Measurements from ENCODE around the gene LCE1E.

LCE1E gene

DNA sequence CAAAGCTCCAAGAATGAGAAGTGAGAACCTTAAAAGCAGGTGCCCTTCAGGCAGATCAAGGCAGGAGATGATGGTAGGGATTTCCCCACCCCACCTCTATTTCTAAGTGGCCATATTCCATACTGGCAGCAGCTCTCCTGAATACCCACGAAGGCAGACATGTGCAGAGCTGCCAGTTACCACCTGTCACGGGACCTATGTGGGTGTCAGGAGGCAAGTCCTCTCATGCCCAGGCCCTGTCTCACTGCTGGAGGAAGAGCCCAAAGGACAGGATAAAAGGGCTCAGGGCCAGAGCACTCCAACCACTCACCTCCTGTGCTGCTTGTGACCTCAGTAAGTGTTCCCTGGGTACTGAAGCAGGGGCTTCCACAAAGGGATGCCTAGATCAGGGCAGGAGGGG is 25.0 kb downstream of the LCE1E start (continued):
- TF ChIP-seq, protein P1, sequence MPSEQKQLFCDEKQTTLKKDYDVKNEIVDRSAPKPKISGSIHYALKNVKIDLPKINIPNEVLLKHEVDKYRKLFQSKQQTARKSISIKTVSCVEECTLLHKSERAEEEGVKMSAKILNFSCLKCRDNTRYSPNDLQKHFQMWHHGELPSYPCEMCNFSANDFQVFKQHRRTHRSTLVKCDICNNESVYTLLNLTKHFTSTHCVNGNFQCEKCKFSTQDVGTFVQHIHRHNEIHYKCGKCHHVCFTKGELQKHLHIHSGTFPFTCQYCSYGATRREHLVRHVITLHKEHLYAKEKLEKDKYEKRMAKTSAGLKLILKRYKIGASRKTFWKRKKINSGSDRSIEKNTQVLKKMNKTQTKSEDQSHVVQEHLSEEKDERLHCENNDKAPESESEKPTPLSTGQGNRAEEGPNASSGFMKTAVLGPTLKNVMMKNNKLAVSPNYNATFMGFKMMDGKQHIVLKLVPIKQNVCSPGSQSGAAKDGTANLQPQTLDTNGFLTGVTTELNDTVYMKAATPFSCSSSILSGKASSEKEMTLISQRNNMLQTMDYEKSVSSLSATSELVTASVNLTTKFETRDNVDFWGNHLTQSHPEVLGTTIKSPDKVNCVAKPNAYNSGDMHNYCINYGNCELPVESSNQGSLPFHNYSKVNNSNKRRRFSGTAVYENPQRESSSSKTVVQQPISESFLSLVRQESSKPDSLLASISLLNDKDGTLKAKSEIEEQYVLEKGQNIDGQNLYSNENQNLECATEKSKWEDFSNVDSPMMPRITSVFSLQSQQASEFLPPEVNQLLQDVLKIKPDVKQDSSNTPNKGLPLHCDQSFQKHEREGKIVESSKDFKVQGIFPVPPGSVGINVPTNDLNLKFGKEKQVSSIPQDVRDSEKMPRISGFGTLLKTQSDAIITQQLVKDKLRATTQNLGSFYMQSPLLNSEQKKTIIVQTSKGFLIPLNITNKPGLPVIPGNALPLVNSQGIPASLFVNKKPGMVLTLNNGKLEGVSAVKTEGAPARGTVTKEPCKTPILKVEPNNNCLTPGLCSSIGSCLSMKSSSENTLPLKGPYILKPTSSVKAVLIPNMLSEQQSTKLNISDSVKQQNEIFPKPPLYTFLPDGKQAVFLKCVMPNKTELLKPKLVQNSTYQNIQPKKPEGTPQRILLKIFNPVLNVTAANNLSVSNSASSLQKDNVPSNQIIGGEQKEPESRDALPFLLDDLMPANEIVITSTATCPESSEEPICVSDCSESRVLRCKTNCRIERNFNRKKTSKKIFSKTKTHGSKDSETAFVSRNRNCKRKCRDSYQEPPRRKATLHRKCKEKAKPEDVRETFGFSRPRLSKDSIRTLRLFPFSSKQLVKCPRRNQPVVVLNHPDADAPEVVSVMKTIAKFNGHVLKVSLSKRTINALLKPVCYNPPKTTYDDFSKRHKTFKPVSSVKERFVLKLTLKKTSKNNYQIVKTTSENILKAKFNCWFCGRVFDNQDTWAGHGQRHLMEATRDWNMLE (tag by site-specific recombination; conservative IDR thresholded peaks at IDR 0.05; ENCODE audit: low read depth), result no peak
- TF ChIP-seq, protein P2, sequence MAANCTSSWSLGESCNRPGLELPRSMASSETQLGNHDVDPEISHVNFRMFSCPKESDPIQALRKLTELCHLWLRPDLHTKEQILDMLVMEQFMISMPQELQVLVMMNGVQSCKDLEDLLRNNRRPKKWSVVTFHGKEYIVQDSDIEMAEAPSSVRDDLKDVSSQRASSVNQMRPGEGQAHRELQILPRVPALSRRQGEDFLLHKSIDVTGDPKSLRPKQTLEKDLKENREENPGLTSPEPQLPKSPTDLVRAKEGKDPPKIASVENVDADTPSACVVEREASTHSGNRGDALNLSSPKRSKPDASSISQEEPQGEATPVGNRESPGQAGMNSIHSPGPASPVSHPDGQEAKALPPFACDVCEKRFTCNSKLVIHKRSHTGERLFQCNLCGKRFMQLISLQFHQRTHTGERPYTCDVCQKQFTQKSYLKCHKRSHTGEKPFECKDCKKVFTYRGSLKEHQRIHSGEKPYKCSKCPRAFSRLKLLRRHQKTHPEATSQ (tag by site-specific recombination; IDR thresholded peaks at IDR 0.05), result no peak
- TF ChIP-seq ZNF169 (tag by site-specific recombination; IDR thresholded peaks at IDR 0.05) (no peak), ZNF707 (tag by site-specific recombination; IDR thresholded peaks at IDR 0.05) (no peak), ZXDB (tag by site-specific recombination; IDR thresholded peaks at IDR 0.05) (no peak), ZNF768 (tag by site-specific recombination; IDR thresholded peaks at IDR 0.05) (no peak)
- TF ChIP-seq, protein P3, sequence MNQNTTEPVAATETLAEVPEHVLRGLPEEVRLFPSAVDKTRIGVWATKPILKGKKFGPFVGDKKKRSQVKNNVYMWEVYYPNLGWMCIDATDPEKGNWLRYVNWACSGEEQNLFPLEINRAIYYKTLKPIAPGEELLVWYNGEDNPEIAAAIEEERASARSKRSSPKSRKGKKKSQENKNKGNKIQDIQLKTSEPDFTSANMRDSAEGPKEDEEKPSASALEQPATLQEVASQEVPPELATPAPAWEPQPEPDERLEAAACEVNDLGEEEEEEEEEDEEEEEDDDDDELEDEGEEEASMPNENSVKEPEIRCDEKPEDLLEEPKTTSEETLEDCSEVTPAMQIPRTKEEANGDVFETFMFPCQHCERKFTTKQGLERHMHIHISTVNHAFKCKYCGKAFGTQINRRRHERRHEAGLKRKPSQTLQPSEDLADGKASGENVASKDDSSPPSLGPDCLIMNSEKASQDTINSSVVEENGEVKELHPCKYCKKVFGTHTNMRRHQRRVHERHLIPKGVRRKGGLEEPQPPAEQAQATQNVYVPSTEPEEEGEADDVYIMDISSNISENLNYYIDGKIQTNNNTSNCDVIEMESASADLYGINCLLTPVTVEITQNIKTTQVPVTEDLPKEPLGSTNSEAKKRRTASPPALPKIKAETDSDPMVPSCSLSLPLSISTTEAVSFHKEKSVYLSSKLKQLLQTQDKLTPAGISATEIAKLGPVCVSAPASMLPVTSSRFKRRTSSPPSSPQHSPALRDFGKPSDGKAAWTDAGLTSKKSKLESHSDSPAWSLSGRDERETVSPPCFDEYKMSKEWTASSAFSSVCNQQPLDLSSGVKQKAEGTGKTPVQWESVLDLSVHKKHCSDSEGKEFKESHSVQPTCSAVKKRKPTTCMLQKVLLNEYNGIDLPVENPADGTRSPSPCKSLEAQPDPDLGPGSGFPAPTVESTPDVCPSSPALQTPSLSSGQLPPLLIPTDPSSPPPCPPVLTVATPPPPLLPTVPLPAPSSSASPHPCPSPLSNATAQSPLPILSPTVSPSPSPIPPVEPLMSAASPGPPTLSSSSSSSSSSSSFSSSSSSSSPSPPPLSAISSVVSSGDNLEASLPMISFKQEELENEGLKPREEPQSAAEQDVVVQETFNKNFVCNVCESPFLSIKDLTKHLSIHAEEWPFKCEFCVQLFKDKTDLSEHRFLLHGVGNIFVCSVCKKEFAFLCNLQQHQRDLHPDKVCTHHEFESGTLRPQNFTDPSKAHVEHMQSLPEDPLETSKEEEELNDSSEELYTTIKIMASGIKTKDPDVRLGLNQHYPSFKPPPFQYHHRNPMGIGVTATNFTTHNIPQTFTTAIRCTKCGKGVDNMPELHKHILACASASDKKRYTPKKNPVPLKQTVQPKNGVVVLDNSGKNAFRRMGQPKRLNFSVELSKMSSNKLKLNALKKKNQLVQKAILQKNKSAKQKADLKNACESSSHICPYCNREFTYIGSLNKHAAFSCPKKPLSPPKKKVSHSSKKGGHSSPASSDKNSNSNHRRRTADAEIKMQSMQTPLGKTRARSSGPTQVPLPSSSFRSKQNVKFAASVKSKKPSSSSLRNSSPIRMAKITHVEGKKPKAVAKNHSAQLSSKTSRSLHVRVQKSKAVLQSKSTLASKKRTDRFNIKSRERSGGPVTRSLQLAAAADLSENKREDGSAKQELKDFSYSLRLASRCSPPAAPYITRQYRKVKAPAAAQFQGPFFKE (tag by site-specific recombination; IDR thresholded peaks at IDR 0.05; ENCODE audit: borderline replicate concordance), result no peak

DNA sequence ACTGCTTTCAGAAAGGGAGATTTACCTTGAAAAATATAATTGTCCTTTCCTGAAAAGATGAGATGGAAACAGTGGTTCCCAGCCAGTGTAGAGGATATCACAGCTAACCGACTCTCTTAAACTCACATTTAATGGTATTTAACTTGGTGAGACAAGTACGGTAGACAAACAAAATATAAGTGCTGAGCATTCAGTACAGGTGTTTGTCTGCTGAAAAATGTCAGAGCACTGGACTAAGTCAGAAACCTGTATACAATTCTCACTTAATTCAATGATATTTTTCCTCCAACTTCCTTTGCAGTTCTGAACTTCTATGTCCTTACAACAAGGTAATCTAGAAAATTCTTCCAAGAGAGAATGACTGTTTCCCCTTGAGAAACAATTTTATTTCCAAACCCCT is 25.6 kb downstream of the LCE1E start, which contains the start of gene LCE1B:
TSS of gene LCE1B (plus strand) at position 301 of the 400 bp plus-strand sequence. CDS start 476 bp downstream, outside the sequence.
- no peak within 1 kb of the TSS for H3K4me3 ChIP-seq (ENCODE audit: low read depth, low read length)
- H3K4me1 ChIP-seq (ENCODE audit: control insufficient read depth, insufficient read depth, low read length), result no peaks in the 10 kb centered on the region
- H3K9me3 ChIP-seq (ENCODE audit: control insufficient read depth, insufficient read depth, low read depth, low read length), result no peaks in the 10 kb centered on the region
- ChIA-PET CTCF (no interaction called here), POLR2A (no interaction called here)
- no peak within 1 kb of the TSS for H3K27ac ChIP-seq (ENCODE audit: extremely low read depth, low read depth, low read length)
- H3K36me3 ChIP-seq (ENCODE audit: control insufficient read depth in 2 of 2, insufficient read depth in 1 of 2, low read length in 2 of 2), result no peaks in the 10 kb centered on the region
- no peak for TF ChIP-seq ZNF473 (tag by site-specific recombination; IDR thresholded peaks at IDR 0.05)

DNA sequence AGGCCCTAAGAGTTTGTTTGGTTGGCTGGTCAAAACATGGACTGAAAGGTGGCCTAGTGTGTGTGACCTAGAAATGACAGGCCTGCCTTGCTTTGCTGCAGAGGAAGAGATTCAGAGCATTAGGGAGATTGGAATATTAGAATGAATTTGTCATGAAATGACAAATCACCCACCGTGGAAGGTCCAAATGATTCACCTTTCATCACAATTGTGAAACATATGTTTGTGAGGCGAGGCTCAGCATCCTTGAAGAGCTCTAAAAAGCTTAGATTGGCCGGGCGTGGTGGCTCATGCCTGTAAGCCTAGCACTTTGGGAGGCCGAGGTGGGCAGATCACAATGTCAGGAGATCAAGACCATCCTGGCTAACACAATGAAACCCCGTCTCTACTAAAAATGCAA is 31.3 kb downstream of the LCE1E start:
- POLR2A ChIA-PET, result no interaction called here
- no peak overlapping the region for H3K4me3 ChIP-seq (ENCODE audit: low read depth, low read length)
- no peaks in the 10 kb centered on the region for H3K4me1 ChIP-seq (ENCODE audit: control insufficient read depth, insufficient read depth, low read length)
- no peaks in the 10 kb centered on the region for H3K36me3 ChIP-seq (ENCODE audit: control insufficient read depth in 2 of 2, insufficient read depth in 1 of 2, low read length in 2 of 2)
- H3K9me3 ChIP-seq (ENCODE audit: control insufficient read depth, insufficient read depth, low read depth, low read length), result no peaks in the 10 kb centered on the region
- no peak overlapping the region for H3K27ac ChIP-seq (ENCODE audit: extremely low read depth, low read depth, low read length)
- CTCF ChIA-PET, result no interaction called here
- no peak for TF ChIP-seq ZNF248 (tag by site-specific recombination; IDR thresholded peaks at IDR 0.05)
- TF ChIP-seq ZIC2 (tag by site-specific recombination; IDR thresholded peaks at IDR 0.05), result no peak
- no peak for TF ChIP-seq ZNF157 (tag by site-specific recombination; IDR thresholded peaks at IDR 0.05)
- no peak for TF ChIP-seq ZNF624 (tag by site-specific recombination; IDR thresholded peaks at IDR 0.05)
- no peak for TF ChIP-seq ZNF16 (tag by site-specific recombination; IDR thresholded peaks at IDR 0.05; ENCODE audit: low read depth)
- TF ChIP-seq WT1 (tag by site-specific recombination; IDR thresholded peaks at IDR 0.05), result no peak
- TF ChIP-seq ZNF10 (tag by site-specific recombination; IDR thresholded peaks at IDR 0.05), result no peak
- no peak for TF ChIP-seq ZNF658 (tag by site-specific recombination; IDR thresholded peaks at IDR 0.05)
- TF ChIP-seq SP2 (tag by site-specific recombination; IDR thresholded peaks at IDR 0.05), result no peak
- TF ChIP-seq ZNF433 (tag by site-specific recombination; IDR thresholded peaks at IDR 0.05; ENCODE audit: low read depth), result no peak
- TF ChIP-seq, protein P4, sequence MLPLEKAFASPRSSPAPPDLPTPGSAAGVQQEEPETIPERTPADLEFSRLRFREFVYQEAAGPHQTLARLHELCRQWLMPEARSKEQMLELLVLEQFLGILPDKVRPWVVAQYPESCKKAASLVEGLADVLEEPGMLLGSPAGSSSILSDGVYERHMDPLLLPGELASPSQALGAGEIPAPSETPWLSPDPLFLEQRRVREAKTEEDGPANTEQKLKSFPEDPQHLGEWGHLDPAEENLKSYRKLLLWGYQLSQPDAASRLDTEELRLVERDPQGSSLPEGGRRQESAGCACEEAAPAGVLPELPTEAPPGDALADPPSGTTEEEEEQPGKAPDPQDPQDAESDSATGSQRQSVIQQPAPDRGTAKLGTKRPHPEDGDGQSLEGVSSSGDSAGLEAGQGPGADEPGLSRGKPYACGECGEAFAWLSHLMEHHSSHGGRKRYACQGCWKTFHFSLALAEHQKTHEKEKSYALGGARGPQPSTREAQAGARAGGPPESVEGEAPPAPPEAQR (tag by site-specific recombination; IDR thresholded peaks at IDR 0.05), result no peak
- TF ChIP-seq, protein P2 (tag by site-specific recombination; IDR thresholded peaks at IDR 0.05), result no peak
